T-helper 22 cell (primary cell): ENCODE results near the gene GSAP.
"Not testable (repeated sequence)": the region's sequence is repeated elsewhere in the genome, so short reads cannot be mapped to it uniquely, and the experiment has no call there.

Experiments
- DNase-seq: peaks from one replicate; pipeline ENCODE4 v3.0.0-alpha.2; 2020; ENCODE audit warnings: low read depth

GSAP gene

GRCh38 chr7:77284616-77285015 is 131.5 kb downstream of the GSAP start:
- DNase-seq, result no peak

GRCh38 chr7:77284005-77284404 is 132.1 kb downstream of the GSAP start:
- no peak for DNase-seq

- no peak for DNase-seq
Observed at GRCh38 chr7:77282897-77283296, 133.3 kb downstream of the GSAP start.

- DNase-seq, result no peak
Observed at GRCh38 chr7:77281780-77282478, 134.2 kb downstream of the GSAP start.

- no peak for DNase-seq
Observed at GRCh38 chr7:77276120-77276519, 140.0 kb downstream of the GSAP start.

GRCh38 chr7:77275663-77276062 is 140.5 kb downstream of the GSAP start:
- not testable (repeated sequence) for DNase-seq

- no peak for DNase-seq
Observed at GRCh38 chr7:77271766-77272165, 144.4 kb downstream of the GSAP start.

- DNase-seq, result no peak
Observed at GRCh38 chr7:77270094-77270480, 146.1 kb downstream of the GSAP start.

GRCh38 chr7:77269360-77270093 is 146.6 kb downstream of the GSAP start:
- no peak for DNase-seq

GRCh38 chr7:77266291-77266794 is 149.8 kb downstream of the GSAP start:
- no peak for DNase-seq

- DNase-seq, result no peak
Observed at GRCh38 chr7:77265666-77266065, 150.5 kb downstream of the GSAP start.

- no peak for DNase-seq
Observed at GRCh38 chr7:77262316-77262715, 153.8 kb downstream of the GSAP start.
